ENCODE results near the gene HHEX. TPM values are rescaled to one million over a fixed set of nuclear protein-coding genes. Genes with fewer than 3 reads are reported as not detected.

Gene HHEX
- total and polyA plus RNA-seq, 2 donors from 2014 or later = 3.1 to 10.0 TPM

- H3K36me3 ChIP-seq (ENCODE audit: control insufficient read depth in 2 of 3, insufficient read depth in 3 of 3, low read length in 3 of 3) = no peaks in the 10 kb centered on the region
- DNase-seq (no peak), FAIRE-seq (no peak)
- H3K4me3 ChIP-seq (ENCODE audit: low read length in 3 of 3) = no peak overlapping the region
- H3K9me3 ChIP-seq (ENCODE audit: control insufficient read depth in 2 of 3, insufficient read depth in 1 of 3, low read length in 3 of 3) = no peaks in the 10 kb centered on the region
- TF ChIP-seq CTCF (IDR thresholded peaks at IDR 0.05; ENCODE audit: borderline replicate concordance, extremely low read depth, insufficient read depth) = no peak
- peaks cover 48% of the 10 kb centered on the region for H3K27me3 ChIP-seq (ENCODE audit: control insufficient read depth, insufficient read depth, low read length)
- no peak overlapping the region for H3K27ac ChIP-seq (ENCODE audit: low read depth in 2 of 2, low read length in 2 of 2)
- peaks cover 0 to 5% (median 0%) of the 10 kb centered on the region in 3 donors for H3K4me1 ChIP-seq (ENCODE audit: control insufficient read depth in 2 of 3, insufficient read depth in 2 of 3, low read depth in 1 of 3, low read length in 3 of 3)
- intact Hi-C loops (cut with DNase I) = no loop called here
- H3K9ac ChIP-seq (ENCODE audit: low read length in 3 of 3) = no peak overlapping the region
Observed at GRCh38 chr10:92697663-92698511, 8.1 kb downstream of the HHEX start.

- FAIRE-seq (no peak), DNase-seq (no peak)
- Histone ChIP-seq H3K36me3 (ENCODE audit: control insufficient read depth in 2 of 3, insufficient read depth in 3 of 3, low read length in 3 of 3) (no peaks in the 10 kb centered on the region), H3K9me3 (ENCODE audit: control insufficient read depth in 2 of 3, insufficient read depth in 1 of 3, low read length in 3 of 3) (no peaks in the 10 kb centered on the region), H3K4me3 (ENCODE audit: low read length in 3 of 3) (peak overlapping the region in 2 of 3 donors; percentile 34 to 52), H3K4me1 (ENCODE audit: control insufficient read depth in 2 of 3, insufficient read depth in 2 of 3, low read depth in 1 of 3, low read length in 3 of 3) (peaks cover 0 to 5% (median 0%) of the 10 kb centered on the region in 3 donors), H3K27ac (ENCODE audit: low read depth in 2 of 2, low read length in 2 of 2) (no peak overlapping the region), H3K27me3 (ENCODE audit: control insufficient read depth, insufficient read depth, low read length) (peaks cover 39% of the 10 kb centered on the region), H3K9ac (ENCODE audit: low read length in 3 of 3) (no peak overlapping the region)
- intact Hi-C loops (cut with DNase I) = no loop called here
- TF ChIP-seq CTCF (IDR thresholded peaks at IDR 0.05; ENCODE audit: borderline replicate concordance, extremely low read depth, insufficient read depth) = no peak
Observed at GRCh38 chr10:92699193-92699517, 9.4 kb downstream of the HHEX start.

- Histone ChIP-seq H3K36me3 (ENCODE audit: control insufficient read depth in 2 of 3, insufficient read depth in 3 of 3, low read length in 3 of 3) (no peaks in the 10 kb centered on the region), H3K27ac (ENCODE audit: low read depth in 2 of 2, low read length in 2 of 2) (no peak overlapping the region), H3K4me3 (ENCODE audit: low read length in 3 of 3) (peak overlapping the region; percentile 31 to 52 (median 34)), H3K9ac (ENCODE audit: low read length in 3 of 3) (peak overlapping the region in 2 of 3 donors; percentile 9 to 12), H3K9me3 (ENCODE audit: control insufficient read depth in 2 of 3, insufficient read depth in 1 of 3, low read length in 3 of 3) (no peaks in the 10 kb centered on the region), H3K4me1 (ENCODE audit: control insufficient read depth in 2 of 3, insufficient read depth in 2 of 3, low read depth in 1 of 3, low read length in 3 of 3) (peaks cover 0 to 5% (median 0%) of the 10 kb centered on the region in 3 donors), H3K27me3 (ENCODE audit: control insufficient read depth, insufficient read depth, low read length) (peaks cover 33% of the 10 kb centered on the region)
- FAIRE-seq (no peak), DNase-seq (peak in 4 of 5 donors; percentile 63 to 76 (median 66))
- no peak for TF ChIP-seq CTCF (IDR thresholded peaks at IDR 0.05; ENCODE audit: borderline replicate concordance, extremely low read depth, insufficient read depth)
- intact Hi-C loops (cut with DNase I) = no loop called here
Observed at GRCh38 chr10:92699518-92700381, 10.0 kb downstream of the HHEX start.
